ENCODE results near the gene FXYD2. TPM values are rescaled to one million over a fixed set of nuclear protein-coding genes. Genes with fewer than 3 reads are reported as not detected.
A peak's percentile ranks its signal among the peaks of the same experiment; 100 is the strongest.

FXYD2 gene
- total RNA-seq, 4 donors from 2014 or later, result not detected

- peaks cover 6% of the 10 kb centered on the region for H3K4me1 ChIP-seq
- no peak overlapping the region for H3K27ac ChIP-seq
- H3K9me3 ChIP-seq, result no peaks in the 10 kb centered on the region
- no peak for TF ChIP-seq EP300 (IDR thresholded peaks at IDR 0.05)
- TF ChIP-seq POLR2AphosphoS5 (IDR thresholded peaks at IDR 0.05), result no peak
- no peak for TF ChIP-seq CTCF (IDR thresholded peaks at IDR 0.05)
- TF ChIP-seq POLR2A (IDR thresholded peaks at IDR 0.05), result no peak
- H3K36me3 ChIP-seq, result no peaks in the 10 kb centered on the region
- H3K4me3 ChIP-seq, result no peak overlapping the region
- H3K27me3 ChIP-seq, result peaks cover 6% of the 10 kb centered on the region
- 89% methylated on average over 6 of the region's 6 CpGs for WGBS
- no peak for DNase-seq (ENCODE audit: low spot score in 2 of 2)
Observed at GRCh38 chr11:117834068-117834810, 9.7 kb upstream of the FXYD2 start.

GRCh38 chr11:117833401-117833891, 8.9 kb upstream of the FXYD2 start:
- WGBS, result 60% methylated on average over 5 of the region's 7 CpGs
- H3K27ac ChIP-seq, result no peak overlapping the region
- H3K4me3 ChIP-seq, result no peak overlapping the region
- peaks cover 10% of the 10 kb centered on the region for H3K27me3 ChIP-seq
- peak; percentile 64 to 77 for DNase-seq (ENCODE audit: low spot score in 2 of 2)
- no peaks in the 10 kb centered on the region for H3K36me3 ChIP-seq
- TF ChIP-seq POLR2AphosphoS5 (IDR thresholded peaks at IDR 0.05) (no peak), CTCF (IDR thresholded peaks at IDR 0.05) (no peak), POLR2A (IDR thresholded peaks at IDR 0.05) (no peak), EP300 (IDR thresholded peaks at IDR 0.05) (no peak)
- no peaks in the 10 kb centered on the region for H3K9me3 ChIP-seq
- H3K4me1 ChIP-seq, result peaks cover 14% of the 10 kb centered on the region

DNA sequence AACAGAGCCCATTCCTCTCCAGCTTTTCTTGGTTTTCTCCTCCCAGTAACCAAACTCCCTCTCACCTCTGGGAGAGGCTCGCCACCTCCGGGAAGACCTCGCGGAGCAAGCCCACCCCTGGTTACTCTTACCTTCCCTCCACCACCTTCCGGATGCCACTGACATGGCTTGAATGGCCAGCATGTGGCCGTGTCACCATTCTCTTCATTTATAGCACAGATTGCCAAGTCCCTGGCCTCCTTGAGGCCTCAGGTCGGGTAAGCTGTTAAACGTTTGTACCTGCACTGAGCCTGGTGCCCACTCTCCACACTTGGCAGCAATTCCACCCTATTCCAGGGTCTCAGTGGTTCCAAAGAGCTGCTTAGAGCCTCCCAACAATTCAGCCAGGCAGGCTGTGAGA, 8.0 kb upstream of the FXYD2 start:
- H3K27me3 ChIP-seq, result peaks cover 11% of the 10 kb centered on the region
- DNase-seq (ENCODE audit: low spot score in 2 of 2), result no peak
- H3K36me3 ChIP-seq, result no peaks in the 10 kb centered on the region
- 95% methylated on average over 8 of the region's 8 CpGs for WGBS
- H3K4me3 ChIP-seq, result no peak overlapping the region
- no peak overlapping the region for H3K27ac ChIP-seq
- no peak for TF ChIP-seq EP300 (IDR thresholded peaks at IDR 0.05)
- no peak for TF ChIP-seq POLR2AphosphoS5 (IDR thresholded peaks at IDR 0.05)
- no peak for TF ChIP-seq CTCF (IDR thresholded peaks at IDR 0.05)
- TF ChIP-seq POLR2A (IDR thresholded peaks at IDR 0.05), result no peak
- peaks cover 18% of the 10 kb centered on the region for H3K4me1 ChIP-seq
- no peaks in the 10 kb centered on the region for H3K9me3 ChIP-seq

DNA sequence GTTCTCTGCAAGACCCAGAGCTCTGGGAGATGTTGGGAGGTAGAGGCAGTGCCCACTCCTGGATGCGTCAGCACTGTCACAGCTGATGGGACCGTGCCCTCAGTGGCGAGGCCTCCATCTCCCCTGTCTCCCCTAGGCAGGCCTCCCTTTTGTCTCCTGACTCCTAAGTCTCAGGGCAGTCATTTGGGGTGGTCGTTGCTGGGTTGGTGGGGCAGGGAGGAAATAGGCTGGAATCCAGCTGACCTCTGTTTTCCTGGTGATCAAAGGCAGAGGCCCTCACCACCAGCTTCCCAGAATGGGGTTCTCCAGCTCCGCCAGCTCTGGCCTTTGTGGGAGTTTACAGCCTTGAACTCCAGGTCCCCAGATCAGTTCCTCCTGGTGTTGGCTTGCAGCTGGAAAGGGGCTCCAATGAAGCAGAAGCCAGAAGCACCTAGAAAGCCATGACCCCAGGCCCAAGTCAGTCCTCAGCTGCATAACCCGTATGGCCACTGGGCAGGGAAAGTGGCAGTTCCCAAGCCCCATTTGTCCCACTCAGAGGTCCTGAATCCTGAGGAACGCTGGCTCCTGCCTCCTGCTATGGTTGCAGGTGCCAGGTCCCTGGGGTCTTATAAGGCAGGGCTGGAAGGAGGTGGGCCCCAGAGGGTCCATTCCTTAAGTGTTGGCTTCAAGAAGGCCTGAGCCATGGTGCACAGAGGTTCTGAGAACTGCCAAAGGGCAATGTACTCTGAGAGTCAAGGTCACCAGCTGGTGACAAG, 7.3 kb upstream of the FXYD2 start:
- Histone ChIP-seq H3K9me3 (no peaks in the 10 kb centered on the region), H3K27me3 (peaks cover 11% of the 10 kb centered on the region), H3K36me3 (no peaks in the 10 kb centered on the region), H3K27ac (no peak overlapping the region), H3K4me1 (peaks cover 18% of the 10 kb centered on the region), H3K4me3 (no peak overlapping the region)
- TF ChIP-seq EP300 (IDR thresholded peaks at IDR 0.05) (no peak), POLR2A (IDR thresholded peaks at IDR 0.05) (no peak), POLR2AphosphoS5 (IDR thresholded peaks at IDR 0.05) (no peak), CTCF (IDR thresholded peaks at IDR 0.05) (no peak)
- 93% methylated on average over 6 of the region's 7 CpGs for WGBS
- DNase-seq (ENCODE audit: low spot score in 2 of 2), result no peak

All from suprapubic skin (tissue), 4 donors.